ENCODE results near the gene SLC12A2. TPM values are rescaled to one million over a fixed set of nuclear protein-coding genes. Genes with fewer than 3 reads are reported as not detected.

Gene SLC12A2
- total RNA-seq, 1 experiment from 2014 or later, result 41.2 TPM

DNA sequence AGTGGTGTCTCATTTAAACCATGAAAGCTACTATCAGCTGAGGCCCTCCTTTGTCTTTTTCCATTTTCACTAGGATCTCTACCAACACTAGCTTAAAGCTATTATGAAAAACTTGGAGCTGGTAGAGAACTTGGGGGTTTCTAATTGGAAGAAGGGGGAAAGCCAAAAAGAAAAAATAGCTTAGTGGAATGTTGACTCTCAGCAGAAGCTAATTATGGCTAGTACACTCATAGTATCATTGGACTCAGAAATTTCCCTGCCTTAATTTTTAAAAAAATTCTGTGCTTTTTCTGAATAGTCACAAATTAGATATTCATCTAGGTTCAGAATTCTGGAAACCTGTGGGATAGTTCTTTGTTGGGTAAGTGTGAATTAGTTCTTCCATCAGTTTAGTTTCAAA, 8.0 kb downstream of the SLC12A2 start (continued):
- no peak for TF ChIP-seq TCF7L2 (IDR thresholded peaks at IDR 0.05; ENCODE audit: borderline replicate concordance, extremely low read depth, insufficient read depth, insufficient read length)
- no peak for TF ChIP-seq FOSL1 (IDR thresholded peaks at IDR 0.05; ENCODE audit: low read depth)
- TF ChIP-seq, protein P1, sequence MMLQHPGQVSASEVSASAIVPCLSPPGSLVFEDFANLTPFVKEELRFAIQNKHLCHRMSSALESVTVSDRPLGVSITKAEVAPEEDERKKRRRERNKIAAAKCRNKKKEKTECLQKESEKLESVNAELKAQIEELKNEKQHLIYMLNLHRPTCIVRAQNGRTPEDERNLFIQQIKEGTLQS (IDR thresholded peaks at IDR 0.05), result no peak
- TF ChIP-seq SP1 (IDR thresholded peaks at IDR 0.05; ENCODE audit: low read depth), result no peak
- TF ChIP-seq, protein P2, sequence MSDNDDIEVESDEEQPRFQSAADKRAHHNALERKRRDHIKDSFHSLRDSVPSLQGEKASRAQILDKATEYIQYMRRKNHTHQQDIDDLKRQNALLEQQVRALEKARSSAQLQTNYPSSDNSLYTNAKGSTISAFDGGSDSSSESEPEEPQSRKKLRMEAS (IDR thresholded peaks at IDR 0.05), result no peak

DNA sequence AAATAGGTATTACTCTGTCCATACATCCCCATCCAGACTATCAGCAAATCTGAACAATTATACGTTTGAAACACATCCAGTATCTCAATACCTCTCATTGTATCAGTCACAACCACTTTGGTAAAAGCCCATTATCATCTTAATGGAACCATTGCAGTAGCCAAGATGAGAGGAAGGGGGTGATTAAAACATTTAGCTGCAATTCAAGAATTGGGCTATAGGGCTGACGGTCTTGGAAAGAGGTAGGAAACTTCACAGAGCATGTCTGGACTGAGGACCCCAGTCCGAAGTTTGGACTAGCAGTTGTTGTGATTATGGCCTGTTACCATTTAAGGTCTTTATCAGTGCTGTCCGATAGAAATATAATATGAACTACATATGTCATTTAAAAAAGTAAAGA, 8.6 kb downstream of the SLC12A2 start:
- no TSS peak for BruUV-seq (replicated peaks)
- Histone ChIP-seq H3K4me2 (ENCODE audit: low read length) (no peak overlapping the region), H3K36me3 (ENCODE audit: control insufficient read depth in 1 of 2, insufficient read depth in 2 of 2, low read length in 2 of 2) (peaks cover 0 to 11% of the 10 kb centered on the region in 2 experiments; a peak in 2 of 4 replicates), H3K27ac (ENCODE audit: low read depth, low read length) (no peak overlapping the region), H3K9me3 (ENCODE audit: control insufficient read depth in 1 of 2, insufficient read depth in 1 of 2, low read depth in 1 of 2, low read length in 2 of 2) (peaks cover 0 to 13% of the 10 kb centered on the region in 2 experiments; a peak in 1 of 4 replicates), H3K27me3 (ENCODE audit: insufficient read depth, low read length) (no peaks in the 10 kb centered on the region), H3K4me3 (replicated peaks in 1 of 2; ENCODE audit: low read depth in 1 of 2, low read length in 2 of 2) (no peak overlapping the region), H3K4me1 (ENCODE audit: control insufficient read depth in 1 of 2, insufficient read depth in 2 of 2, low read length in 2 of 2) (no peaks in the 10 kb centered on the region), H2AFZ (ENCODE audit: low read depth, low read length, poor library complexity, severe bottlenecking) (no peak overlapping the region), H3K9ac (ENCODE audit: low read length) (no peak overlapping the region), H4K20me1 (ENCODE audit: insufficient read depth) (no peaks in the 10 kb centered on the region), H3K9me2 (ENCODE audit: insufficient read depth) (no peaks in the 10 kb centered on the region), H3K79me2 (ENCODE audit: insufficient read depth, low read length) (peaks cover 97% of the 10 kb centered on the region)
- POLR2A ChIA-PET, result no interaction called here
- no peak; the same call in 1 of the 2 replicates for ATAC-seq
- TF ChIP-seq ZFX (IDR thresholded peaks at IDR 0.05) (no peak), EZH2 (IDR thresholded peaks at IDR 0.05) (no peak), POLR2AphosphoS5 (IDR thresholded peaks at IDR 0.05; ENCODE audit: low read depth, low read length) (no peak)
- TF ChIP-seq, protein P3, sequence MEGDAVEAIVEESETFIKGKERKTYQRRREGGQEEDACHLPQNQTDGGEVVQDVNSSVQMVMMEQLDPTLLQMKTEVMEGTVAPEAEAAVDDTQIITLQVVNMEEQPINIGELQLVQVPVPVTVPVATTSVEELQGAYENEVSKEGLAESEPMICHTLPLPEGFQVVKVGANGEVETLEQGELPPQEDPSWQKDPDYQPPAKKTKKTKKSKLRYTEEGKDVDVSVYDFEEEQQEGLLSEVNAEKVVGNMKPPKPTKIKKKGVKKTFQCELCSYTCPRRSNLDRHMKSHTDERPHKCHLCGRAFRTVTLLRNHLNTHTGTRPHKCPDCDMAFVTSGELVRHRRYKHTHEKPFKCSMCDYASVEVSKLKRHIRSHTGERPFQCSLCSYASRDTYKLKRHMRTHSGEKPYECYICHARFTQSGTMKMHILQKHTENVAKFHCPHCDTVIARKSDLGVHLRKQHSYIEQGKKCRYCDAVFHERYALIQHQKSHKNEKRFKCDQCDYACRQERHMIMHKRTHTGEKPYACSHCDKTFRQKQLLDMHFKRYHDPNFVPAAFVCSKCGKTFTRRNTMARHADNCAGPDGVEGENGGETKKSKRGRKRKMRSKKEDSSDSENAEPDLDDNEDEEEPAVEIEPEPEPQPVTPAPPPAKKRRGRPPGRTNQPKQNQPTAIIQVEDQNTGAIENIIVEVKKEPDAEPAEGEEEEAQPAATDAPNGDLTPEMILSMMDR (IDR thresholded peaks at IDR 0.05 in 2 of 3, conservative IDR thresholded peaks at IDR 0.05 in 1 of 3; ENCODE audit: borderline replicate concordance in 1 of 3, insufficient read depth in 1 of 3, low read depth in 2 of 3, low read length in 2 of 3), result 0 out of 6 replicates have a peak, but pooled peaks of 1 of the 3 experiments have one; percentile 7
- intact Hi-C loops (cut with micrococcal nuclease), result no loop called here
- RAD21 ChIA-PET (ENCODE audit: low non-redundant PET in 1 of 2, low total read pairs in 2 of 2, uncharacterized antibody in 2 of 2, unreplicated experiment in 2 of 2), result no interaction called here
- no peak for DNase-seq (ENCODE audit: low read depth, low spot score)
- CTCF ChIA-PET, result no interaction called here

Measured in HCT116 (cell line).